Left lung (tissue), 14 donors: ENCODE measurements around the gene UNC5CL. TPM values are rescaled to one million over a fixed set of nuclear protein-coding genes. Genes with fewer than 3 reads are reported as not detected.

ENCODE experiments used
- ATAC-seq: fragments of 200-7000 bp; cut with Tn5 transposase; one replicate; pipeline ENCODE4 v1.9.1; 2020; ENCODE audit warnings: moderate library complexity
- DNase-seq, 4 donors: peaks; one replicate each; pipeline ENCODE4 v3.0.0-alpha.2; 2013 to 2020
- H3K27ac ChIP-seq, 2 donors: fragments of 200-600 bp; sonication (generic) in 1 of 2; one replicate each; pipeline versions ENCODE4 v1.5.0 to v1.8.0; 2020 to 2021
- H3K27me3 ChIP-seq, 2 donors: fragments of 200-600 bp; sonication (generic) in 1 of 2; one replicate each; pipeline versions ENCODE4 v1.5.0 to v1.8.0; 2020 to 2021
- H3K36me3 ChIP-seq, 2 donors: fragments of 200-600 bp; sonication (generic) in 1 of 2; one replicate each; pipeline versions ENCODE4 v1.5.0 to v1.8.0; 2020 to 2021
- H3K4me1 ChIP-seq, 2 donors: fragments of 200-600 bp; one replicate each; pipeline ENCODE4 v1.8.0; 2021
- H3K4me3 ChIP-seq, 2 donors: fragments of 200-600 bp; sonication (generic) in 1 of 2; one replicate each; pipeline versions ENCODE4 v1.5.0 to v1.8.0; 2020 to 2021; ENCODE audit warnings: mild to moderate bottlenecking in 1 of 2
- H3K9me3 ChIP-seq, 2 donors: fragments of 200-600 bp; sonication (generic) in 1 of 2; one replicate each; pipeline versions ENCODE4 v1.5.0 to v1.8.0; 2020 to 2021
- intact Hi-C, 2 donors: fragments of 100-400 bp; cut with DNase I; formaldehyde crosslinking; loops; one replicate each; pipeline versions ENCODE4 v1.11.2 to v1.14.2; 2022
- long read RNA-seq, 12 donors: library from polyadenylated mRNA in 2 of 12; unstranded in 2 of 12; transcript quantifications; one replicate each; pipeline ENCODE4 v2.0.0 and lab custom pipeline, GENCODE V29; 2019 to 2026
- polyA plus RNA-seq, 6 donors: library from polyadenylated mRNA; unstranded; fragments of 120-200 nt; gene quantifications; one replicate each; pipeline ENCODE4 v1.2.1, GENCODE V29; 2013; ENCODE audit not compliant: insufficient read length in 6 of 6
- total RNA-seq, 2 donors: library from RNA; stranded (reverse); fragmentation: NEBNext Ultra II Directional; extraction: Animal tissue kit (Norgen Biotek cat#: 25700); gene quantifications; one replicate each; pipeline ENCODE4 v1.2.1, GENCODE V29; 2021
- TF ChIP-seq, protein P1 (sequence below), 2 donors: fragments of 200-600 bp; sonication (generic) in 1 of 2; IDR thresholded peaks; one replicate each; pipeline versions ENCODE4 v1.5.0 to v1.8.0; 2021; ENCODE audit warnings: antibody characterized with exemption in 2 of 2
- donor health status: DM: no; HTN: yes; CAD: no.
- donor health status: DM: no; HTN: no; CAD: no.

Gene UNC5CL, protein sequence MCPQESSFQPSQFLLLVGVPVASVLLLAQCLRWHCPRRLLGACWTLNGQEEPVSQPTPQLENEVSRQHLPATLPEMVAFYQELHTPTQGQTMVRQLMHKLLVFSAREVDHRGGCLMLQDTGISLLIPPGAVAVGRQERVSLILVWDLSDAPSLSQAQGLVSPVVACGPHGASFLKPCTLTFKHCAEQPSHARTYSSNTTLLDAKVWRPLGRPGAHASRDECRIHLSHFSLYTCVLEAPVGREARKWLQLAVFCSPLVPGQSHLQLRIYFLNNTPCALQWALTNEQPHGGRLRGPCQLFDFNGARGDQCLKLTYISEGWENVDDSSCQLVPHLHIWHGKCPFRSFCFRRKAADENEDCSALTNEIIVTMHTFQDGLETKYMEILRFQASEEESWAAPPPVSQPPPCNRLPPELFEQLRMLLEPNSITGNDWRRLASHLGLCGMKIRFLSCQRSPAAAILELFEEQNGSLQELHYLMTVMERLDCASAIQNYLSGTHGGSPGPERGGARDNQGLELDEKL
- total RNA-seq (1 to 10 TPM; 2.3 to 3.1 TPM), polyA plus RNA-seq (10 to 100 TPM in 2 of 6 donors, 1 to 10 TPM in 4; 2.9 to 11.8 (median 6.6) TPM)
- long read RNA-seq, donor 1, partial matches to known transcripts: 0 of 1 reads
- long read RNA-seq, donor 1, other reads (novel, unspliced or antisense): 0 of 1 reads
- long read RNA-seq, donor 2: 0 reads
- long read RNA-seq, donor 3: 0 reads
- long read RNA-seq, donor 4, partial matches to known transcripts: 0 of 3 reads
- long read RNA-seq, donor 4, other reads (novel, unspliced or antisense): 3 of 3 reads
- long read RNA-seq, donor 5, partial matches to known transcripts: 5 of 6 reads
- long read RNA-seq, donor 5, other reads (novel, unspliced or antisense): 0 of 6 reads
- long read RNA-seq, donor 6: 0 reads
- long read RNA-seq, donor 7, partial matches to known transcripts: 0 of 1 reads
- long read RNA-seq, donor 7, other reads (novel, unspliced or antisense): 0 of 1 reads
- long read RNA-seq, donor 8: 0 reads
- long read RNA-seq, donor 9: 0 reads
- long read RNA-seq, donor 10: 0 reads
- long read RNA-seq, donor 11: 0 reads
- long read RNA-seq, donor 12: 0 reads

DNA sequence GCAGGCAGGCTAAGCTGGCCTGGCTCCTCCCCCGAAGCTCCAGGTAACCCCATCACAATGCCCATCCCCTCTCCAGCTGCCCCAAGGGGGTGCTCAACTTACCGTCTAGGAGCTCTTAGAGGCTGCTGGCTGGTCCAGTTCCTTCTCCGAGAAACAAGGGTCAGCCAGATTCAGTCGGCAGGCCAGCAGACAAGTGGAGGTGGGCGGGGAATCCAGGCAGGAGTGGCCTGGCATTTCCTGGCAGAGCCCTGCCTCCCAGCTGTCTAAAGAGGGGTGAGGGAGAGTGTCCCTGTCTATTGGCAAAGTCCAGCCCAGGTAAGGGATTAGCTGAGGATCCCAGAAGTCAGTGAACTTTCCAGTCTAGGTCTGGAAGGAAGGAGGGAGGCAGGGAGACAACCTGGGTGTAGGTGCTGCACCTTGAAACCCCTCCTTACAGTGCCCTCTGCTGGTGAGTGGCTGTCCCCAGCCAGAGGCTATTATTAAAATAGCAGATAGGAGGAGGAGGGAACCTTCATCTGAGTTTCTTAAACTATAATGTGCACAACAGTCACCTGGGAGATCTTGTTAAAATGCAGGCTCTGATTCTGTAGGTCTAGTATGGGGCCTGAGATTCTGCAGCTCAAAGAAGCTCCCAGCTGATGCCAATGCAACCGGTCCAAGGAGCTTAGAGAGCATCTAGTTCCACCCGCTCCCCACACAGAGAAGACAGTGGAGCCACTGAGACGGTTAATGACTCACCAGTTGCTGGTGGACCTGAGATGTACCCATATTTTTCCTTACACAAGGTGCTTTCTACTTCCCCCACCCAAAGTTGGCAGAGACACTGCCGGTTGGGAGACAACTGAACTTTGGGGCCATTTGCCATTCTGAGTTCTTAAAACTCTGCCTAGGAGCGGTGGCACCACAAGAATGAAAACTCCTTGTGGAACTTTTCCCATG lies at the start of gene UNC5CL:
Gene UNC5CL (minus strand): TSS at position 162 of the 939 bp plus-strand sequence. CDS start 4,147 bp downstream, outside the sequence.
- H3K4me3 ChIP-seq: peak within 1 kb of the TSS in 1 of 2 donors; percentile 6
- H3K36me3 ChIP-seq: no peaks in the 10 kb centered on the region
- peak in 3 of 4 donors; percentile 36 to 83 (median 82) for DNase-seq
- intact Hi-C loops: no loop called here
- ATAC-seq: peak; percentile 79
- no peaks in the 10 kb centered on the region for H3K9me3 ChIP-seq
- no peaks in the 10 kb centered on the region for H3K4me1 ChIP-seq
- H3K27me3 ChIP-seq: no peaks in the 10 kb centered on the region
- H3K27ac ChIP-seq: peak within 1 kb of the TSS; percentile 41 to 56
- TF ChIP-seq, protein P1, sequence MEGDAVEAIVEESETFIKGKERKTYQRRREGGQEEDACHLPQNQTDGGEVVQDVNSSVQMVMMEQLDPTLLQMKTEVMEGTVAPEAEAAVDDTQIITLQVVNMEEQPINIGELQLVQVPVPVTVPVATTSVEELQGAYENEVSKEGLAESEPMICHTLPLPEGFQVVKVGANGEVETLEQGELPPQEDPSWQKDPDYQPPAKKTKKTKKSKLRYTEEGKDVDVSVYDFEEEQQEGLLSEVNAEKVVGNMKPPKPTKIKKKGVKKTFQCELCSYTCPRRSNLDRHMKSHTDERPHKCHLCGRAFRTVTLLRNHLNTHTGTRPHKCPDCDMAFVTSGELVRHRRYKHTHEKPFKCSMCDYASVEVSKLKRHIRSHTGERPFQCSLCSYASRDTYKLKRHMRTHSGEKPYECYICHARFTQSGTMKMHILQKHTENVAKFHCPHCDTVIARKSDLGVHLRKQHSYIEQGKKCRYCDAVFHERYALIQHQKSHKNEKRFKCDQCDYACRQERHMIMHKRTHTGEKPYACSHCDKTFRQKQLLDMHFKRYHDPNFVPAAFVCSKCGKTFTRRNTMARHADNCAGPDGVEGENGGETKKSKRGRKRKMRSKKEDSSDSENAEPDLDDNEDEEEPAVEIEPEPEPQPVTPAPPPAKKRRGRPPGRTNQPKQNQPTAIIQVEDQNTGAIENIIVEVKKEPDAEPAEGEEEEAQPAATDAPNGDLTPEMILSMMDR (IDR thresholded peaks at IDR 0.05): peak; percentile 62

DNA sequence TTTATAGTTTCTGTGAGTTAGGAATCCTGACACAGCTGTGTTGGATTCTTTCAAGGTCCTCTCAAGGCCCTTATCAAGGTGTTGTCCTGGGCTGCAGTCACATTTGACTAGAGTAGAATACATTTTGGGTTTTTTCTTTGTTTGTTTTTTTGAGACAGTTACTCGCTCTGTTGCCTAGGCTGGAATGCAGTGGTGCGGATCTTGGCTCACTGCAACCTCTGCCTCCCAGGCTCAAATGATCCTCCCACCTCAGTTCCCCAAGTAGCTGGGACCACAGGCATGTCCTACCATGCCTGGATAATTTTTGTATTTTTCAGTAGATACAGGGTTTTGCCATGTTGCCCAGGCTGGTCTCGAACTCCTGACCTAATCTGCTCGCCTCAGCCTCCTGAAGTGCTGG lies 49.4 kb upstream of the UNC5CL start:
- no peak overlapping the region for H3K4me3 ChIP-seq
- no peaks in the 10 kb centered on the region for H3K9me3 ChIP-seq
- H3K4me1 ChIP-seq: no peaks in the 10 kb centered on the region
- H3K27ac ChIP-seq: no peak overlapping the region
- no peaks in the 10 kb centered on the region for H3K27me3 ChIP-seq
- peaks cover 0 to 96% of the 10 kb centered on the region in 2 donors for H3K36me3 ChIP-seq
- no peak for ATAC-seq
- intact Hi-C loops: no loop called here
- DNase-seq: no peak
- TF ChIP-seq, protein P1 (IDR thresholded peaks at IDR 0.05): no peak

DNA sequence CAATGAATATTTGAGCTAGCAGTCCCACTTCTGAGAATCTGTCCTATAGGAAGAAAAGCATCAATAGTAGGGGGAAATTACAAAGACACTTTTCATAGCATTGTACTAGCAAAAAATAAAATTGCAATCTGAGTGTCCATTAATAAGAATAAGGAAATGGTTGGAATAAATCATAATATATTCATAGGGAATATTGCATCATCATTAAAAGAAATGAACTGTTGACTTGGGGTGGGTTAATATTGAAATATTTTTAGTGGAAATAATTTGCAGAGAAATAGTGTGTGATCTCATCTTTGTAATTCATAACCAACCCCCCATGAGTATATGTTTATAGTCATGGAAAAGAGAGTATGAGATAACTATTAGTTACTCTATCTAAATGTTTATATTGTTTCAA lies 46.2 kb upstream of the UNC5CL start:
- Histone ChIP-seq H3K9me3 (no peaks in the 10 kb centered on the region), H3K4me3 (no peak overlapping the region), H3K27me3 (no peaks in the 10 kb centered on the region), H3K4me1 (peaks cover 0 to 8% of the 10 kb centered on the region in 2 donors), H3K27ac (no peak overlapping the region), H3K36me3 (peaks cover 0 to 82% of the 10 kb centered on the region in 2 donors)
- intact Hi-C loops: no loop called here
- no peak for ATAC-seq
- no peak for DNase-seq
- TF ChIP-seq, protein P1 (IDR thresholded peaks at IDR 0.05): no peak

DNA sequence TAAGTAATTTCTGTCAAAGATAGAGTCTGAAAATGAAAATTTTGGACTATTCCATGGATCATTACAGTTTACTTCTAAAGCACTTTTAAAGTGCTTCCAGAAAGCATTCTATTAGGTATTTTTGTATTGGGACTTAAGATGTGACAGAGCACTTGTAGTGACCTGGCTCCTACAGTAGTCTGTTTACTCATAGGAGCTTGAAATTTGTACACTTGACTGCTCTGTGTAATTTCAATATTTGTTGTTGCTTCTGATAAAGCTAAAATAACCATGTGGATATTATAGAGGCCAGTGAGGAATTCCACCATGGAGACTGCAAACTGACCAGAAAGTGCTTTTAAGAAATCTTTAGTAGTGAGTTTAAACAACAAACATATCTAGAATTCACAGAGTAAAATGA lies 44.1 kb upstream of the UNC5CL start:
- ATAC-seq: peak; percentile 64
- peaks cover 0 to 21% of the 10 kb centered on the region in 2 donors for H3K4me1 ChIP-seq
- no peaks in the 10 kb centered on the region for H3K9me3 ChIP-seq
- no peaks in the 10 kb centered on the region for H3K27me3 ChIP-seq
- peaks cover 0 to 74% of the 10 kb centered on the region in 2 donors for H3K36me3 ChIP-seq
- intact Hi-C loops: no loop called here
- H3K27ac ChIP-seq: no peak overlapping the region
- no peak overlapping the region for H3K4me3 ChIP-seq
- DNase-seq: no peak
- TF ChIP-seq, protein P1 (IDR thresholded peaks at IDR 0.05): no peak
